Neuronal stem cell (in vitro differentiated cells): ENCODE results near the gene DNAJC7.

ENCODE experiments used
- DNase-seq: peaks from one replicate; pipeline ENCODE4 v3.0.0-alpha.2; 2013; ENCODE audit warnings: low spot score
- H2AFZ ChIP-seq: one replicate; pipeline ENCODE4 v1.6.1; 2013; ENCODE audit warnings: mild to moderate bottlenecking, low read length, inconsistent platforms
- H2AK5ac ChIP-seq: 2 replicates; pipeline ENCODE4 v1.6.1; 2013; ENCODE audit warnings: low read depth, mild to moderate bottlenecking, inconsistent platforms, low read length, moderate library complexity, mixed read lengths
- H2BK120ac ChIP-seq: 2 replicates; pipeline ENCODE4 v1.6.1; 2013; ENCODE audit warnings: low read depth, mild to moderate bottlenecking, inconsistent platforms, low read length, moderate library complexity, mixed read lengths
- H2BK12ac ChIP-seq: one replicate; pipeline ENCODE4 v1.6.1; 2013; ENCODE audit warnings: low read length, inconsistent platforms
- H2BK15ac ChIP-seq: 2 replicates; pipeline ENCODE4 v1.6.1; 2013; ENCODE audit warnings: mild to moderate bottlenecking, low read length, inconsistent platforms, mixed read lengths
- H2BK5ac ChIP-seq: one replicate; pipeline ENCODE4 v1.6.1; 2013; ENCODE audit warnings: inconsistent platforms, mild to moderate bottlenecking, low read length, moderate library complexity
- H3K14ac ChIP-seq: one replicate; pipeline ENCODE4 v1.6.1; 2013; ENCODE audit warnings: low read length, inconsistent platforms
- H3K18ac ChIP-seq: 2 replicates; pipeline ENCODE4 v1.6.1; 2013; ENCODE audit warnings: low read length, inconsistent platforms
- H3K23ac ChIP-seq: 2 replicates; pipeline ENCODE4 v1.6.1; 2013; ENCODE audit warnings: low read depth, mild to moderate bottlenecking, mixed read lengths, low read length, inconsistent platforms; ENCODE audit not compliant: poor library complexity
- H3K27ac ChIP-seq: replicated peaks from 3 replicates; pipeline ENCODE4 v1.5.1; 2013; ENCODE audit warnings: low read length, inconsistent platforms
- H3K27me3 ChIP-seq, 3 experiments: 2 replicates each; pipeline ENCODE4 v1.6.1; 2013; ENCODE audit warnings: low read length in 3 of 3, mild to moderate bottlenecking in 2 of 3, inconsistent platforms in 1 of 3, low read depth in 1 of 3, mixed read lengths in 1 of 3, moderate library complexity in 1 of 3; ENCODE audit not compliant: control insufficient read depth in 3 of 3, insufficient read depth in 3 of 3
- H3K36me3 ChIP-seq, 2 donors: replicated peaks in 1 of 2; 2 replicates each; pipeline ENCODE4 v1.6.1; 2013; ENCODE audit warnings: low read length in 2 of 2; ENCODE audit not compliant: control insufficient read depth in 2 of 2, insufficient read depth in 2 of 2
- H3K4ac ChIP-seq: 2 replicates; pipeline ENCODE4 v1.6.1; 2013; ENCODE audit warnings: inconsistent platforms, mild to moderate bottlenecking, low read length, moderate library complexity
- H3K4me1 ChIP-seq, 2 donors: 1 replicate in 1 of 2; 2 replicates in 1 of 2; pipeline ENCODE4 v1.6.1; 2013; ENCODE audit warnings: low read length in 2 of 2, low read depth in 1 of 2; ENCODE audit not compliant: control insufficient read depth in 2 of 2, insufficient read depth in 1 of 2
- H3K4me2 ChIP-seq: one replicate; pipeline ENCODE4 v1.6.1; 2013; ENCODE audit warnings: mild to moderate bottlenecking, low read length, inconsistent platforms; ENCODE audit not compliant: insufficient read depth, poor library complexity, severe bottlenecking
- H3K4me3 ChIP-seq, 2 donors: 2 replicates each; pipeline ENCODE4 v1.5.1; 2013; ENCODE audit warnings: low read length in 2 of 2, mild to moderate bottlenecking in 2 of 2, inconsistent platforms in 1 of 2, moderate library complexity in 1 of 2
- H3K79me1 ChIP-seq: one replicate; pipeline ENCODE4 v1.6.1; 2013; ENCODE audit warnings: low read depth, mild to moderate bottlenecking, inconsistent platforms, low read length, moderate library complexity
- H3K9ac ChIP-seq: one replicate; pipeline ENCODE4 v1.6.1; 2013; ENCODE audit warnings: mild to moderate bottlenecking, low read depth, low read length, inconsistent platforms; ENCODE audit not compliant: poor library complexity
- H3K9me3 ChIP-seq, 2 donors: replicated peaks in 1 of 2; 2 replicates each; pipeline versions ENCODE3 to v1.6.1; 2013; ENCODE audit warnings: low read length in 2 of 2, mild to moderate bottlenecking in 2 of 2, inconsistent platforms in 1 of 2, low read depth in 1 of 2, mixed read lengths in 1 of 2, moderate library complexity in 1 of 2; ENCODE audit not compliant: control insufficient read depth in 2 of 2, insufficient read depth in 1 of 2
- H4K8ac ChIP-seq: one replicate; pipeline ENCODE4 v1.6.1; 2013; ENCODE audit warnings: low read depth, mild to moderate bottlenecking, inconsistent platforms, low read length, moderate library complexity
- H4K91ac ChIP-seq: one replicate; pipeline ENCODE4 v1.6.1; 2013; ENCODE audit warnings: low read length, low read depth, mild to moderate bottlenecking, inconsistent platforms; ENCODE audit not compliant: poor library complexity
- WGBS, 2 donors: extraction: QIAGEN DNeasy Blood & Tissue Kit; methylation state at CpG; one replicate each; pipeline ENCODE4 v1.1.7; 2013; ENCODE audit warnings: missing lambda C conversion rate in 2 of 2, mixed read lengths in 1 of 2; ENCODE audit not compliant: insufficient read length in 2 of 2, insufficient replicate concordance in 1 of 2; ENCODE audit errors: extremely low coverage in 2 of 2; 5-methylcytosine and 5-hydroxymethylcytosine counted together

DNAJC7 gene

GRCh38 chr17:41962111-41962510 is 55.1 kb downstream of the DNAJC7 start:
- Histone ChIP-seq H2AK5ac (no peak overlapping the region), H2BK5ac (no peak overlapping the region), H3K27me3 (no peaks in the 10 kb centered on the region), H3K79me1 (no peaks in the 10 kb centered on the region), H3K9me3 (peaks cover 0 to 2% of the 10 kb centered on the region in 2 donors), H2BK12ac (peak overlapping the region; percentile 68), H3K4me2 (no peak overlapping the region), H3K4ac (no peak overlapping the region), H4K8ac (no peak overlapping the region), H3K4me3 (no peak overlapping the region), H3K9ac (peak overlapping the region; percentile 33), H2BK120ac (no peak overlapping the region), H3K4me1 (peaks cover 6 to 14% of the 10 kb centered on the region in 2 donors), H4K91ac (no peak overlapping the region), H2AFZ (no peak overlapping the region), H3K36me3 (no peaks in the 10 kb centered on the region), H2BK15ac (no peak overlapping the region), H3K14ac (no peak overlapping the region), H3K27ac (no peak overlapping the region), H3K23ac (peak overlapping the region; percentile 23), H3K18ac (no peak overlapping the region)
- WGBS, 2 donors: no CpG with 5 or more reads among the region's 5 CpGs
- no peak for DNase-seq

DNA sequence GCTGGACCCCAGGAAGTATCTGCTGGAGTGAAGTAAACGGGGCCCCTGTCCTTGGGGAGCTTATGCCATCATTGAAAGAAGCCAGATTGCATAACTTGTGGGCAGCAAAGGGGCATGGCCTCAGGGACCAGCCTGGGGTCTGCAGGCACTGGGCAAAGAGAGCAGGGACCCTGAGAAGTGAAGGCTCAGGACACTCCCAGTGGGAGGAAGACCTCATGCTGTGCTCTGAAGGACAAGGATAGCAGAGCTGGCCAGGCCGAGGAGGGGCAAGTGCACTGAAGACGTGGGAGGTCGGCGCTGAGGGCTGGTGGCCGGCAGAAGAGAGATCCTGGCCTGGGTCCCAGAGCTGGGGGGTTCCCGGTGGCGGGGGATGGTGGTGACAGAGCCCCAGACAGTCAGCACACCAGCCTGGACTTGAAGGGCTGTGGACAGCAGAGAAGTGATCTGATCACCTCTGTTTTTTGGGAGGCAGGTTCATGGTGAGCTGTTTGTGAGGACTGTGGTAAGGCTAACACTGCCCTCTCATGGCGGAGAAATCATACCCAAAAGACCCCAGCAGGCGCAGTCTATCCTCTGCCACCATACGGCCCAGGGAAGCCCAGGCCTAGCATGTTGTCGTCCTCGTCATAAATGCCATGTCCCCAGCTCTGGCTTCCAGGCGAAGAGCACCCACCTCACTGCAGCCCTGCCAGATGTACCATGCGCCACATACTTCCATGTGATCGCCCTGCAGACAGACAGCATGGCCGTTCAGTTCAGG is 57.7 kb downstream of the DNAJC7 start:
- no peak overlapping the region for H3K4ac ChIP-seq
- peak overlapping the region; percentile 57 for H2BK120ac ChIP-seq
- peak overlapping the region; percentile 29 for H3K18ac ChIP-seq
- peak overlapping the region; percentile 41 for H2AK5ac ChIP-seq
- peak; percentile 37 for DNase-seq
- H3K4me3 ChIP-seq: no peak overlapping the region
- H3K9ac ChIP-seq: peak overlapping the region; percentile 17
- H2BK15ac ChIP-seq: no peak overlapping the region
- H4K8ac ChIP-seq: no peak overlapping the region
- no peak overlapping the region for H2BK5ac ChIP-seq
- H3K4me1 ChIP-seq: peaks cover 6 to 9% of the 10 kb centered on the region in 2 donors
- H3K14ac ChIP-seq: no peak overlapping the region
- H4K91ac ChIP-seq: no peak overlapping the region
- no peak overlapping the region for H3K4me2 ChIP-seq
- WGBS, 2 donors: no CpG with 5 or more reads among the region's 17 CpGs
- H2AFZ ChIP-seq: no peak overlapping the region
- peaks cover 0 to 4% of the 10 kb centered on the region in 2 donors for H3K9me3 ChIP-seq
- no peaks in the 10 kb centered on the region for H3K79me1 ChIP-seq
- H2BK12ac ChIP-seq: peak overlapping the region; percentile 69
- H3K36me3 ChIP-seq: peaks cover 4 to 6% of the 10 kb centered on the region in 2 donors
- peak overlapping the region; percentile 75 for H3K23ac ChIP-seq
- H3K27ac ChIP-seq: no peak overlapping the region
- no peaks in the 10 kb centered on the region for H3K27me3 ChIP-seq

GRCh38 chr17:41959030-41959335 is 58.3 kb downstream of the DNAJC7 start:
- Histone ChIP-seq H3K18ac (no peak overlapping the region), H4K8ac (no peak overlapping the region), H3K36me3 (peaks cover 4 to 10% of the 10 kb centered on the region in 2 donors), H3K27me3 (no peaks in the 10 kb centered on the region), H3K9me3 (peaks cover 0 to 4% of the 10 kb centered on the region in 2 donors), H3K27ac (no peak overlapping the region), H3K79me1 (no peaks in the 10 kb centered on the region), H3K4me1 (peaks cover 6 to 9% of the 10 kb centered on the region in 2 donors), H2BK15ac (no peak overlapping the region), H3K4me3 (no peak overlapping the region), H3K9ac (no peak overlapping the region), H3K4ac (no peak overlapping the region), H2AFZ (no peak overlapping the region), H3K4me2 (no peak overlapping the region), H2BK120ac (no peak overlapping the region), H2BK5ac (no peak overlapping the region), H4K91ac (no peak overlapping the region), H3K23ac (no peak overlapping the region), H2BK12ac (peak overlapping the region; percentile 69), H3K14ac (no peak overlapping the region), H2AK5ac (no peak overlapping the region)
- no peak for DNase-seq
- no CpG with 5 or more reads among the region's 2 CpGs for WGBS, 2 donors

- WGBS, 2 donors: no CpG with 5 or more reads among the region's 6 CpGs
- no peak overlapping the region for H2BK5ac ChIP-seq
- no peak overlapping the region for H4K91ac ChIP-seq
- no peak overlapping the region for H3K23ac ChIP-seq
- peak overlapping the region; percentile 12 for H3K9ac ChIP-seq
- H3K4me2 ChIP-seq: no peak overlapping the region
- no peak overlapping the region for H2AFZ ChIP-seq
- no peaks in the 10 kb centered on the region for H3K27me3 ChIP-seq
- no peak overlapping the region for H3K27ac ChIP-seq
- H3K79me1 ChIP-seq: no peaks in the 10 kb centered on the region
- H3K4me3 ChIP-seq: no peak overlapping the region
- no peak overlapping the region for H3K14ac ChIP-seq
- H2BK15ac ChIP-seq: no peak overlapping the region
- no peak overlapping the region for H3K18ac ChIP-seq
- H4K8ac ChIP-seq: no peak overlapping the region
- no peak overlapping the region for H2BK12ac ChIP-seq
- peaks cover 0 to 4% of the 10 kb centered on the region in 2 donors for H3K9me3 ChIP-seq
- no peak overlapping the region for H2AK5ac ChIP-seq
- peaks cover 4 to 14% of the 10 kb centered on the region in 2 donors for H3K36me3 ChIP-seq
- no peak for DNase-seq
- H2BK120ac ChIP-seq: no peak overlapping the region
- H3K4me1 ChIP-seq: peaks cover 6 to 9% of the 10 kb centered on the region in 2 donors
- H3K4ac ChIP-seq: no peak overlapping the region
These were observed 59.3 kb downstream of the DNAJC7 start for GRCh38 chr17:41957869-41958439.
